ENCODE measurements around the gene RPS13.

DNA sequence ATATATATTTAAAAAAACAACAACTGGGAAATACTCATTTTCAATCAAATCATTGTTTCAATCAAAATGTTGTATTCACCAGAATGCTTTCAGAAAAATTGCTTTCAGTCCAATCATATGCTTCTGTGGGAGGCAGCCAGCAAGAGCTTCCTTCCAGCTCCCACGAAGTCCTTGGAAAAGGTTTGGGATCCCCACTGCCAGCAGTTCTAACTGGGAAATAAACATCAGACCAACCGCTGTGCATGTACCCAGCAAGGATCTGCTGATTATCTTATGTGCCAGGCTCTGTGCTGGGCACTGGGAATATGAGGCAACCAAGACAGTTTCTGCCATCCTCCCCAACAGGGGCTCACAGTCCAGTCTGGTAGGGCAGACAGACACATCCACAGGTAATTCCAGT lies 10.8 kb downstream of the RPS13 start:
- TF ChIP-seq, protein P1, sequence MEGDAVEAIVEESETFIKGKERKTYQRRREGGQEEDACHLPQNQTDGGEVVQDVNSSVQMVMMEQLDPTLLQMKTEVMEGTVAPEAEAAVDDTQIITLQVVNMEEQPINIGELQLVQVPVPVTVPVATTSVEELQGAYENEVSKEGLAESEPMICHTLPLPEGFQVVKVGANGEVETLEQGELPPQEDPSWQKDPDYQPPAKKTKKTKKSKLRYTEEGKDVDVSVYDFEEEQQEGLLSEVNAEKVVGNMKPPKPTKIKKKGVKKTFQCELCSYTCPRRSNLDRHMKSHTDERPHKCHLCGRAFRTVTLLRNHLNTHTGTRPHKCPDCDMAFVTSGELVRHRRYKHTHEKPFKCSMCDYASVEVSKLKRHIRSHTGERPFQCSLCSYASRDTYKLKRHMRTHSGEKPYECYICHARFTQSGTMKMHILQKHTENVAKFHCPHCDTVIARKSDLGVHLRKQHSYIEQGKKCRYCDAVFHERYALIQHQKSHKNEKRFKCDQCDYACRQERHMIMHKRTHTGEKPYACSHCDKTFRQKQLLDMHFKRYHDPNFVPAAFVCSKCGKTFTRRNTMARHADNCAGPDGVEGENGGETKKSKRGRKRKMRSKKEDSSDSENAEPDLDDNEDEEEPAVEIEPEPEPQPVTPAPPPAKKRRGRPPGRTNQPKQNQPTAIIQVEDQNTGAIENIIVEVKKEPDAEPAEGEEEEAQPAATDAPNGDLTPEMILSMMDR (IDR thresholded peaks at IDR 0.05; ENCODE audit: insufficient read depth, low read depth, low read length), result no peak
- TF ChIP-seq EZH2 (IDR thresholded peaks at IDR 0.05; ENCODE audit: insufficient read depth, low read length), result no peak

All from astrocyte (in vitro differentiated cells and primary cell).